GM21825 (cell line): ENCODE measurements around the gene S100A3.
"Not testable (repeated sequence)": the region's sequence is repeated elsewhere in the genome, so short reads cannot be mapped to it uniquely, and the experiment has no call there.

Experiments
- ATAC-seq: cut with Tn5 transposase; IDR thresholded peaks from one replicate; pipeline ENCODE4 v1.9.1; 2021; ENCODE audit warnings: mild to moderate bottlenecking, moderate library complexity; ENCODE audit not compliant: unreplicated experiment

The S100A3 gene

DNA sequence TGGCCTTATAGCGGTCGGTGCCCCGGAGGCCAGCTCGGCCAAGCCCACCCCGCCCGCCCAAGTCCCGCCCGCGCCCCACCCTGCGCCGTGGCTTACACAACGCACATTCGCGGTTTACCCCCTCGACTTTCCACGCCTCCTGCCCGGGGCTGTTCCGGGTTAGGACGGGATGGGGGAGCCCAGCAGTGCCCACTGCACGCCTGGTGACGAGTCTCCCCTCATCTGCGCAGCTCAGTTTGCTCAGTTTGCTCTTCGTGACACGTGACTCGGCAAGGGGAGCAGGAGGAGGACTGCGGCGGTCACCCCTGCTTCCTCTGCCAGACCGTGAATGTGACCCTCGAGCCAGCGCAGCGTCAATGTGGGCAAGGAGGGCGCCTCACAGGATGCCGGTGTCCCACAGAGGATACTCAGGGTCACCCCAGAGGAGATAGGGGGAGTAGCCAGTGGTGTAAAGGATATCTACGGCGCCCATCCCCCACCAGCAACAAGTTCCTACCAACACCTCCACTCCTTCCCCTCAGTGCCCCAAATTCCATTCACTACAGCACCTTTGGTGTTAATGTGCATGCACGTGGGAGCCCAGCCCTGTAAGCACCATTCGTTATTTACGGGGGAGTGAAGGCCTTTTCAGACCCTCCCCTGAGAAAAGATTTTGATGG lies 12.9 kb downstream of the S100A3 start:
- no peak for ATAC-seq

DNA sequence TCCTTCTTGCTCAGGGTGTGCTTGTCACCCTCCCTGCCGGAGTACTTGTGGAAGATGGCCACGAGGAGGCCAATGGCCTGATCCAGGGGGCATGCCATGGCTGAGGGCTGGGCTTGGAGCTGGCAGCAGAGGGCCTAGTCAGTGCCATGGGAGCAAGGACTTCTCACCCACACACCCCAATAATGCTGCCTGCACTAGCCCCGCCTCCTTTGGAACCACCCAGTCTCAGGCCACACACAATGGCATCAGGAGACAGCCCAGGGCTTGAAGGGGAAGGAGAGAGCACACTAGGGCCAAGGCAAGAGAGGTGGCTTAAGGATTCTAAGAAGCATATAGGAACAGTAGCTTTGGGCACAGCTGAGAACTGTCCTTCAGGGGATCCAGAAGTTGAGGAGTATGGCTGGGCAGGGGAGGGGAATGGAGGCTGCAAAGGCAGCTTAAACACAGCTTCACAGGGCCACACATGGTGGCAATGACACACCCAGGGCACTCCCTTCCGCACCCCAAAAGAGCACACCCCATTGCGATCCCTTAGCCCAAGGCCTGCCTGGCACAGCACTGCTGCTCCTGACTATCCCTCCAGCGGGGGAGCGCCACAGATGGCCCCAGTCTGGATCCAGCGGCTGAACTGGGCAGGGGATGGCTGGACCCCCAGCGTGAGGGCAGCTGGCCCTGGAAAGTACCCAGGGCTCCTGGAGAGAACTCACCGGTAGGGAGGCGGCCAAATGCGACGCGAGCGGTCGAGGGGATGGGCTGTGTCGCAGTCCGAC lies 13.6 kb downstream of the S100A3 start, which contains the start of gene S100A6:
Gene S100A6, minus strand, starts transcription at position 750 of the 770 bp plus-strand sequence. Its CDS starts 652 bp downstream, at position 98.
- ATAC-seq, result no peak

DNA sequence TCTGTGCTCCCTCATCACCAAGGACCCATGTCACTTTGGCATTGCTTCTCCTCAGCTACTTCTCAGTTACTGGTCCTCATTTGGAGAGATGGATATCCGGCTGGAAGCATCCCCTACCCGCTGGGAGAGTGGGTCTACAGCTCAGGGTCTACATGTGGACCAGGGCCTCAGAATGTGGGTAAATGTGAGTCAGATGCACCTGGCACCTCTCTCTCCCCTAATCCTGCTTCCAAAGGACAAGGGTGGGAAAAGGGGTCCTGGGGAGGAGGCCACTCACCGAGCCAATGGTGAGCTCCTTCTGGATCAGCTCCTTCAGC lies 14.2 kb downstream of the S100A3 start:
- ATAC-seq, result no peak

DNA sequence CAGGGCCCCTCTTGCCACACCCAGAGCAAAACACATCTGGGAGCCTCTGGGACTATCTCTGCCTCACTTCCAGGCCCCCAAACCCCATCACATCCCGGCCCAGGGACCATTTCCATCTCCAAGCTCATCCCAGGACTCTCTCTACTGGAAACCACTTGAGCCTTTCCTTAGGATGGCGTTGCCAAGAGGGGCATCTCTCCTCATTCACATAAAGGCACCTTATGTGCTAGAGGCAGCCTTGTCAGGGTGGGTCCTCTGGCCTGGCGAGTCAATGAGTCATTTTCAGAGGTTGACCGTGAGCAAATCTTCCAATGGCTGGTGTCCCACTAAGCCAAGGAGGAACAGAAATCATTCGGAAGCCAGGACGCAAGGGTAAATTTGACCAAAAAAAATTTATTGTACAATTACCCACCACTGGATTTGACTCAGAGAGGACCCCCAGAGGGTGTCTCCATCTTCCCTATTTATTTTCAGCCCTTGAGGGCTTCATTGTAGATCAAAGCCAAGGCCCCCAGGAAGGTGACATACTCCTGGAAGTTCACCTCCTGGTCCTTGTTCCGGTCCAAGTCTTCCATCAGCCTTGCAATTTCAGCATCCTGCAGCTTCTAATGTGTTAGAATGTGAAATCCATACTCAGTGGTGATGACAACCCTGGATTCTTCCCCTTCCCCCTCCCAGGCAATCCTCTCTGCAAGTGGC lies 14.7 kb downstream of the S100A3 start:
- no peak for ATAC-seq

DNA sequence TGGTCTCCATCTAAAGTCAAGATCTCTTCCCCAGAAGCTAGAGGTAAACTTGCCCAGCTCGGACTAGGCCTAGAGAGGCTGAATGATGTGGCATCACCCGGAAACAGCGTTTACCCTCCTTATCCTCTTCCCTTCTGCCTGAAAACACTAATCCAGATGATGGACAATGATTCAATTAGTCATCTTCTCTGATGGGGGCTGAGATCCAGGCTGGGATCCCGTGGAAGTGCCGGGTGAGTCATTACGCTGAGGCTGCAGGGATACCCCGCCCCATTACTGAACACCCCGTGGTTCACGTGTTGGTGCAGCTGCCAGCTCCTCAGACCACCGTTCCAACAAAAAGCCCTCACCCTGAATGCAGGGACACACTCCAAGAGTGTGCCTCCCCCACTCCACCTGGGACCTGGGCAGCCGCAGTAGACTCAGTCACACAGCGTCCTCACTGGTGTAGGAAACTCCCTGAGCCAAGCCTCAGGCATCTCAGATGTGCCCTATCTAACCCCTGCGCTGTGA lies 15.3 kb downstream of the S100A3 start:
- no peak for ATAC-seq

DNA sequence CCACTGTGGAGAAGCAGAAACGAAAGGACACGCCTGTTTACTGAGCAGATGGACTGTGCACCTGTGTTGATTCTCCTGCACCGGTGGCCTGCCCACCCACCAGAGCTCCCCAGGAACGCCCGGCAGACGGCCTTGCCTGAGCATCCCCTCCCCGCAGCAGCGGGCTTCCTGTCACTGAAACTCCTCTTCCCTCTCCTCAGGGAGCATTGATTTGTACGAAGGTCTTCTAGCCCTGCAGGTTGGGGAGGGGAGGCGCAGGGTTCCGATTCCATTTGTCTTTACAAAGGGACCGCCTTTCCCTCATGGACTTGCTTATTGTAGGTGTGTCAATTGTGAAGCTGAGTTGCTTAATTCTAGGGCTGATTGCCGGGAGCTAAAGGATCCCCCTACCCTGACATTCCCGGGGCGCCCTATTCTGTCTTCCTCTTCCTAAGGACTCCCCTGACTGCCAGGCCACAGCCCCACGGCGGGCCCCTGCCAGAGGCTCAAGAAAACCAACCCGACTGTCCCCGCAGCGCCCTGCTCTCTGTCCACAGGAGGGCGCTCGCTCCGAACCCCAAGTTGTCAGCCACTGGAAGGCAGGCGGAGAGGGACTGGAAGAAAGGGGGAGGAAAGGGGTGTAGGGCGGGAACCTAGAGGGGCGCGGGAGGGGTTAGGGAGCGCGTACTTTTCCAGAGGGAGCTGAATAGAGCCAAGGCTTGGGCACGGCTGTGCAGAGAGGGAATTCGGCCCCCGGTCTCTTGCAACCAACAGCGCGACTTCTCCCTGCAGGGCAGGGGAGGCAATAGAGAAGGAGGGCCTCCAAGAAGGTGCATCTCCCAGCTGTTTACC lies 16.1 kb downstream of the S100A3 start:
- no peak for ATAC-seq

DNA sequence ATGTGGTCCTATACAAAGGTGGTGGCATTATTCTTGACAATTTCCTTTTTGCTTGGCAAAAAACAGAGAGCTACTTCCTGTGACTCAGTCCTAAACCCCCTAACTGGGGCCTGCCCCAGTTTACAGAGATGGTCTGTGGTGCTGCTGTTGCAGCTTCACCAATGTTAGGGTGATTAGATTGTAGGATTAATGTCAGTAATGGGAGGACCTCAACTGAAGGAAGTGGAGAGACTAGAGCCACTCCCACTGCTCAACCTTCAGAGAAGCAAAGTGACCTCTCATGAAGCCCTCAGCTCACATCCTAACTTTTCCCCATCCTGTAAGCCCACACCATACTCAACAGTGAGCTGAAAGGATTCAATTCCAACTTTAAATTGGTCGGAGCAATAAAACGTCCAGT lies 16.9 kb downstream of the S100A3 start:
- no peak for ATAC-seq

DNA sequence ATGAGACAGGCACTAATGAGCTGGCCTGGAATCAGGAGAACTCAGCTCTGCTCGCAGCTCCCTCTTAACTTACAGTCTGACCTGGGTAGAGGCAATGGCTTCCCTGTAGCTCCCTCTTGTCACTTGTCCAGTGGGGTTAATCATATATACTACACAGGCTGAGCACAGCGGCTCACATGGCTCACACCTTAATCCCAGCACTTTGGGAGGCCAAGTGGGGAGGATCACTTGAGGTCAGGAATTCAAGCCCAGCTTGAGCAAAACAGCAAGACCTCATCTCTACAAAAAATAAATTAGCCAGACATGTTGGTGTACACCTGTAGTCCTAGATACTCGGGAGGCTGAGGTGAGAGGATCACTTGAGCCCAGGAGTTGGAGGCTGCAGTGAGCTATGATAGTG lies 17.4 kb downstream of the S100A3 start:
- ATAC-seq, result no peak

DNA sequence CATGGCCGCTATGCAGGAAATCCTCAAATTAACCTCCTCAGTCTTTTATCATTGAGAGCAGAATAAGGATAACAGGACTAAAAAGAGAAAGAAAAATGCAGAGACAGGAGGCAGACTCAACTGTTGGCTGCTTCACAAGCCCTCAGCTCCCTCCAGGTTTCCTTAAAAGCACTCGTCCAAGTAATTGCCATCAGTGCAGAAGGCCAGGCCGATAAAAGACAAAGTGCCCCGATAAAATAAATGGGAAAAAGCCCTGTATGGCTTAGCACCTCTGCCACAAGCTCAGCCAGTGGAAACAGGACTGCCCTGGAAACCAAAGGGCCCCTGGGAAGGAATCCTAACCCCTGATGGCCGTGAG lies 21.4 kb downstream of the S100A3 start:
- no peak for ATAC-seq

DNA sequence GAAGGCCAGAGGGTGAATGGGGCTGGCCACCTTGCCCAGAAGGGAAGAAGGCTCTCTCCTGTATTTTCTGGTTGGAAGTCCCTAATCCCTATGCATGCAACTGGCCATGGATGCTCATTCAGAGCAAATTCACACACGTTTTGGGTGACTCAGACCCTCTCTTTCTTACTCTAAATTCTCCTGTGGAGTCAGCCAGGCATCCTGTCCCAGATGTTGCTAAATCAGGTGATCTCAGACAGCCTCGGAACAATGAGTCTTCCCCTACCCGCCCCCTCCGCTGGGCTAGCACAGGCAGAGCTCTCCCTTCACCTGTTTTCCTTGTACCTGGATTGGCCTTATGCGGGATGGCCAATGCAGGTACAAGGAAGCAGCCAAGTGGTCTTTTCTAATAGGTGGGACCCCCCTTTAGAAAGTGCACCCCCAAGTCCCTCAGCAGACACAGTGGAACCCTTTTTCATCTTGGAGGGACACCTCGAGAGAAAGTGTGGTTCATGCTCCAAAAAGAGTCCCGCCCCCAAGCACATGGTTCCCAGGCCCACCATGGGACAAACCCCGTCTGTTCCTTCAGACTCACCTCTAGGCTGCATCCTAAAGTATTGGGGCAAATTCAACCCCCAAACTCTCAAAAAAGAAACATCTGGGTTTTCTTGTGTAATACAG lies 21.9 kb downstream of the S100A3 start:
- ATAC-seq, result no peak

DNA sequence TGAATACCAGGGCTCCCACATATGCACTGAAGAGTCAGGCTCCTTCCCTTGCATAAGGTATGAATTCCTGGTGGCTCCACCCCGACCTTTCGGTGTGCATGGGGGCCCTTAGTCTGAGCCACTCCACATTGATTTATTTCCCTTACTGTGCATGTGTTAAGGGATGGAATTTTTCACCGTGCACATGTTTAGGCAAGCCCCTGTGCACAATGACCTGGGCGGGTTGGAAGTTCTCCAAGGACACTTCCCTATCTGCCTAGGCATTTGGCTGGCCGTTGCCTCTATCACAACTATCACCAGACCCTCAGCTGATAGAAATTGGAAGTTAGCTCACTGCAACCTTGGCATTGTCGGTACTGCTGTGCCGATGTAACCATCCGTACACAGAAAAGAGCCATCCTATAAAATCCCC lies 22.9 kb downstream of the S100A3 start:
- ATAC-seq, result no peak

DNA sequence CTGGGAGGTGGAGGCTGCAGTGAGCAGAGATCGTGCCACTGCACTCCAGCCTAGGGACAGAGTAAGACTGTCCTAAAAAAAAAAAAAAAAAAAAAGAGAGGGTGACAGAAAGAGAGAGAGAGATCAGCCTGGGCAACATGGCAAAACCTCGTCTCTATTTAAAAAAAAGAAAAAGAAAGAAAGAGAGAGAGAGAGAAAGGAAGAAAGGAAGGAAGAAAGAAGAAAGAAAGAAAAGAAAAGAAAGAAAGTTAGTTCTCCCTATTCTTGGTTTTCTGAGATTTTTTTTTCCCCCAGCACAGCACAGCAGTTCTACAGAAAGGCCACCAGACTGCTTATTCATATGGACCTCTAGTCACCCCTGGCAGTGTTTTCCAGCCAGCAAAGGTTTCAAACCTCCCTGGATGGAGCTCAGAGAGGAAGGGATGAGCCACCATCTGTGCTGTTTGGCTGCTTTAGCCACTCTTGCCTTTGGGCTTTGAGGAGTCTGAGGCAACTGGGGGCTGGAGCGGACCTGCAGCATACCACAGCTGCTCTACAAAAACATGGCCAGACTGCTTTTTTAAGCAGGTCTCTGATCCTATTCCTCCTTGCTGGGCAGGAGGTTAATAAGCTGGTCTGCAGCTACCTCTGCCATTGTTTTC lies 23.9 kb downstream of the S100A3 start:
- ATAC-seq, result no peak

DNA sequence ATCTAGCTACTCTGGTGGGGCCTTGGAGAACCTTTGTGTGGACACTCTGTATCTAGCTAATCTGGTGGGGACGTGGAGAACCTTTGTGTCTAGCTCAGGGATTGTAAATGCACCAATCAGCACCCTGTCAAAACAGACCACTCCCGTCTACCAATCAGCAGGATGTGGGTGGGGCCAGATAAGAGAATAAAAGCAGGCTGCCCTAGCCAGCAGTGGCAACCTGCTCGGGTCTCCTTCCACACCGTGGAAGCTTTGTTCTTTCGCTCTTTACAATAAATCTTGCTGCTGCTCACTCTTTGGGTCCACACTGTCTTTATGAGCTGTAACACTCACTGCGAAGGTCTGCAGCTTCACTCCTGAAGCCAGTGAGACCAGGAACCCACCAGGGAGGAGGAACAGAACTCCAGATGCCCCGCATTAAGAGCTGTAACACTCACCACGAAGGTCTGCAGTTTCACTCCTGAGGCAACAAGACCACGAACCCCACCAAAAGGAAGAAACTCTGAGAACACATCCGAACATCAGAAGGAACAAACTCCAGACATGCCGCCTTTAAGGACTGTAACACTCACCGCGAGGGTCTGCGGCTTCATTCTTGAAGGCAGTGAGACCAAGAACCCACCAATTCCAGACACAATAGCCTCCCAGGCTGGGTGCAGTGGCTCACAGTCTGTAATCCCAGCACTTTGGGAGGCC lies 26.6 kb downstream of the S100A3 start:
- ATAC-seq, result not testable (repeated sequence)

DNA sequence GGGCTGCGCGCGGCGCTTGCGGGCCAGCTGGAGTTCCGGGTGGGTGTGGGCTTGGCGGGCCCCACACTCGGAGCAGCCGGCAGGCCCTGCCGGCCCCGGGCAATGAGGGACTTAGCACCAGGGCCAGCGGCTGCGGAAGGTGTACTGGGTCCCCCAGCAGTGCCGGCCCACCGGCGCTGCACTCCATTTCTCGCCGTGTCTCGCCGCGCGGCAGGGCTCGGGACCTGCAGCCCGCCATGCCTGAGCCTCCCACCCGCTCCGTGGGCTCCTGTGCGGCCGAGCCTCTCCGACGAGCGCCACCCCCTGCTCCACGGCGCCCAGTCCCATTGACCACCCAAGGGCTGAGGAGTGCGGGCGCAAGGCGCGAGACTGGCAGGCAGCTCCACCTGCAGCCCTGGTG lies 27.2 kb downstream of the S100A3 start:
- not testable (repeated sequence) for ATAC-seq

DNA sequence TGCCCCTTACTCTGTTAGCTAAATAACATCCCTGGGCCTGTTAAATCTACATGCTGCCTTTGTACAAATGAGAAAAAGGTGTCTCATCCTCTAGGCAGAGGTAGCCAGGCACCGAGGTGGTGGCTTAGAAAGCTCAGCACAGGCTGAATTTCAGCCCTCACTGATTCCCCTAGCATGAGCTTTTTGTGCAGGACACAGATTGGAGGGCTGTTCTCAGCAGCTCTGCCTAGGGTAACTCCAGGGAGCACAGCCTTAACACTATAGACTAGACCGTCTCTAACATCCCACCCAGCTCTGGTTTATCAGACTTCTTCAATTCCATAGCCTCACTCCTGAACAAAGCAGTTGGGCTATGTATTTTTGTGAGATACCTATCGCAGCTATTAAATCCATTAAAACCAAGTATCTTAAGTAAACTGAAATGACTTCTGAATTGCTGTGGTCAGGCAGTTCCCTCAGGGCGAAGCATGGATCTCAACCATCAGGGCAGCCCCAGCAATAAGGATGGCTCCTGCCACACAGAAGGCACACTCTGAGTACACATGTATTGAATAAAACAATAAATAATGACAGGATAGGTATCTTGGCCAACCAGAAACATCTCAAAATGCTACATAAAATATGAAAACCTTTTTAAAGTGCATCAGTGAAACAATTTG lies 28.1 kb downstream of the S100A3 start:
- no peak for ATAC-seq

DNA sequence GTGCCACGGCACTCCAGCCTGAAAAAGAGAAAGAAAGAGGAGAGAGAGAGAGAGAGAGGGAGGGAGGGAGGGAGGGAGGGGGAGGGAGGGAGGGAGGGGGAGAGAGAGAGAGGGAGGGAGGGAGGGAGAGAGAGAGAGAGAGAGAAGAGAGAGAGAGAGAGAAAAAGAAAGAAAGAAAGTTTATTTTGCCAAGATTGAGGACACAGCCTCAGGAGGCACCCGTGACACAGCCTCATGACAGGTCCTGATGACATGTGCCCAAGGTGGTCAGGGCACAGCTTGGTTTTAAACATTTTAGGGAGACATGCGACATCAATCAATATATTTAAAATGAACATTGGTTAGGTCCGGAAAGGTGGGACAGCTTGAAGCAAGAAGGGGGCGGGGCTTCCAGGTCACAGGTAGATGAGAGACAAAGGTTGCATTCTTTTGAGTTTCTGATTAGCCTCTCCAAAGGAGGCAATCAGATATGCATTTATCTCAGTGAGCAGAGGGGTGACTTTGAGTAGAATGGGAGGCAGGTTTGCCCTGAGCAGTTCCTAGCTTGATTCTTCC lies 28.8 kb downstream of the S100A3 start:
- ATAC-seq, result not testable (repeated sequence)

DNA sequence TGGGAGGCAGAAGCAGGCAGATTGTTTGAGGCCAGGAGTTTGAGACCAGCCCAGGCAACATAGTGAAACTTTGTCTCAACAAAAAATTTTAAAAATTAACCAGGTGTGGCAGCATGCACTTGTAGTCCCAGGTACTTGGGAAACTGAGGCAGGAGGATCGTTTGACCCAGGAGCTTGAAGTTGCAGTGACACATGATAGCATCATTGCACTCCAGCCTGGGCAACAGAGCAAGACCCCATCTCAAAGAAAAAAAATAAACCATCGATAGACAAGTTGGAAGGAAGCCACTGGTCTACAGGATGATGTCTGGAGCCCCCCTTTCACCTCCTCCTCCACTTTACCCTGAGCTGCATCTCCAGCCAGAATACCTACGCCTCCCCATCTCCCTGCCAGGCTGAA lies 29.8 kb downstream of the S100A3 start:
- ATAC-seq, result no peak
